ENCODE measurements around the gene MLN. TPM values are rescaled to one million over a fixed set of nuclear protein-coding genes. Genes with fewer than 3 reads are reported as not detected.

Gene MLN
- total and polyA plus RNA-seq, 2 experiments from 2014 or later: not detected

GRCh38 chr6:33785778-33786177 is 18.0 kb downstream of the MLN start:
- peaks cover 37% of the 10 kb centered on the region for H3K79me2 ChIP-seq (replicated peaks; ENCODE audit: insufficient read depth)
- Mint-ChIP-seq H3K4me3 (no peak overlapping the region), H3K27ac (no peak overlapping the region), H3K9me3 (no peaks in the 10 kb centered on the region), H3K27me3 (ENCODE audit: insufficient read depth, low read depth, poor library complexity) (peaks cover 13% of the 10 kb centered on the region), H3K36me3 (ENCODE audit: low read depth) (peaks cover 42% of the 10 kb centered on the region), H3K4me1 (peaks cover 73% of the 10 kb centered on the region)
- H3K27ac ChIP-seq (ENCODE audit: low read depth): 0 out of 2 replicates have a peak overlapping the region, but pooled peaks have one; percentile 69
- DNase-seq (ENCODE audit: low spot score): no peak
- H4K20me1 ChIP-seq (replicated peaks; ENCODE audit: insufficient read depth): peaks cover 11% of the 10 kb centered on the region; the same call in 1 of the 2 replicates
- peak overlapping the region; percentile 82 for H3K4me2 ChIP-seq
- ATAC-seq: no peak
- H2AFZ ChIP-seq: no peak overlapping the region
- peaks cover 13% of the 10 kb centered on the region; the same call in 1 of the 2 replicates for H3F3A ChIP-seq (replicated peaks; ENCODE audit: low read depth)
- H3K4me1 ChIP-seq (ENCODE audit: insufficient read depth): peaks cover 60% of the 10 kb centered on the region
- TF ChIP-seq ETS1 (IDR thresholded peaks at IDR 0.05): no peak
- peaks cover 12% of the 10 kb centered on the region; the same call in 1 of the 2 replicates for H3K36me3 ChIP-seq (ENCODE audit: insufficient read depth)
- no peaks in the 10 kb centered on the region for H3K27me3 ChIP-seq (ENCODE audit: insufficient read depth)
- H3K9me2 ChIP-seq (ENCODE audit: insufficient read depth): peaks cover 4% of the 10 kb centered on the region; the same call in 1 of the 2 replicates
- H3K4me3 ChIP-seq: peak overlapping the region; percentile 86; the same call in 1 of the 2 replicates

- H3K27ac Mint-ChIP-seq: peak overlapping the region; percentile 76
- H3K9me2 ChIP-seq (ENCODE audit: insufficient read depth): peaks cover 4% of the 10 kb centered on the region; the same call in 1 of the 2 replicates
- H4K20me1 ChIP-seq (replicated peaks; ENCODE audit: insufficient read depth): peaks cover 11% of the 10 kb centered on the region; the same call in 1 of the 2 replicates
- H3K27ac ChIP-seq (ENCODE audit: low read depth): peak overlapping the region; percentile 69; the same call in 1 of the 2 replicates
- peaks cover 37% of the 10 kb centered on the region for H3K79me2 ChIP-seq (replicated peaks; ENCODE audit: insufficient read depth)
- peaks cover 51% of the 10 kb centered on the region for H3K36me3 Mint-ChIP-seq (ENCODE audit: low read depth)
- peaks cover 12% of the 10 kb centered on the region; the same call in 1 of the 2 replicates for H3K36me3 ChIP-seq (ENCODE audit: insufficient read depth)
- no peaks in the 10 kb centered on the region for H3K9me3 Mint-ChIP-seq
- H3K4me3 Mint-ChIP-seq: no peak overlapping the region; the same call in 2 of the 3 replicates
- H3K4me2 ChIP-seq: peak overlapping the region; percentile 82
- peaks cover 14% of the 10 kb centered on the region for H3K27me3 Mint-ChIP-seq (ENCODE audit: insufficient read depth, low read depth, poor library complexity)
- H3K4me1 ChIP-seq (ENCODE audit: insufficient read depth): peaks cover 60% of the 10 kb centered on the region
- H2AFZ ChIP-seq: no peak overlapping the region
- DNase-seq (ENCODE audit: low spot score) (no peak), ATAC-seq (no peak)
- no peak overlapping the region for H3K4me3 ChIP-seq
- no peaks in the 10 kb centered on the region for H3K27me3 ChIP-seq (ENCODE audit: insufficient read depth)
- peaks cover 73% of the 10 kb centered on the region for H3K4me1 Mint-ChIP-seq
- H3F3A ChIP-seq (replicated peaks; ENCODE audit: low read depth): peaks cover 11% of the 10 kb centered on the region; the same call in 1 of the 2 replicates
- TF ChIP-seq ZNF462 (CRISPR knock-in tag; IDR thresholded peaks at IDR 0.05): no peak
- TF ChIP-seq NANOG (IDR thresholded peaks at IDR 0.05; ENCODE audit: borderline replicate concordance): no peak
- TF ChIP-seq ETS1 (IDR thresholded peaks at IDR 0.05): no peak
- no peak for TF ChIP-seq POLR2AphosphoS5 (IDR thresholded peaks at IDR 0.05; ENCODE audit: low read depth)
- no peak for TF ChIP-seq CTCF (conservative IDR thresholded peaks at IDR 0.05; ENCODE audit: low read depth in 2 of 2)
- no peak for TF ChIP-seq REST (IDR thresholded peaks at IDR 0.05; ENCODE audit: unreplicated experiment)
These were observed 19.0 kb downstream of the MLN start for GRCh38 chr6:33784787-33785186.
